COR-L47 (cell line): Measurements from ENCODE around the gene FGF14.

ENCODE experiments used
- DNase-seq: peaks from one replicate; lab custom pipeline; 2025; lab: John Stamatoyannopoulos, UW

The FGF14 gene

DNA sequence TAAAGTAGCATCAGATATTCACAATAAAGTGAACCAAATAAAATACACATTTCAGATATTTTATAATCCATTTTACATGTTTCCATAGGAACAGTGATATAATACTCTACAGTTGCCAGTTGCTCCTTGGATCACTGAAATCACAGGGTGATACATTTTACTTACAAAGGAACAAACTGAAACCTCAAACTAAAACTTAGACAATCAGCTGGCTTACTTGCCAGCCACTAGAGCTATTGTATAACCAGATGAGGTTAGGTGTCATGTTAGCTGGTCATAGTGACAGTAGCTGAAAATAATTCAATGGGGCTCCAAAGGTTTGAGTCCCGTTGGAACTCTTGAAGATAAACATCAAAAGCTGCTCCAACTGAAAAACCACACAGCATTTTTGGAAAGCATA is 674.7 kb downstream of the FGF14 start:
- no peak for DNase-seq

DNA sequence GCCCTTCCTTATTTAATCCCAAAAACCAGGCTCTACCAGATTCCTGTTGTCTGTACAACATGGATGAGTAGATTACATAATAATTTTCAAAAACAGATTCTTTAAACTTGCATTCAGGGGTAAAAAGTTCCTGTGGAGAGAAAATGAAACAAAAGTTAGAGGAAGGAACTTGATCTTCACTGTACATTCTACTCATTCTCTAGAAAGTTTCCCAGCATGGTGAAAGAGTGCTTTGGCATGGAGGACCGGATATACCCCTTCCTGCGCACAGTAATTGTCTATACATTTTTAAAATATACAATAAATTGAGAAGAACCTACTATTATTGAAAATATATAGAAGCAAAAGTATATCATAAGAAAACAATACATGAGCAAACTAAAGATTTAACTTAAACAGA is 675.2 kb downstream of the FGF14 start:
- DNase-seq, result no peak

DNA sequence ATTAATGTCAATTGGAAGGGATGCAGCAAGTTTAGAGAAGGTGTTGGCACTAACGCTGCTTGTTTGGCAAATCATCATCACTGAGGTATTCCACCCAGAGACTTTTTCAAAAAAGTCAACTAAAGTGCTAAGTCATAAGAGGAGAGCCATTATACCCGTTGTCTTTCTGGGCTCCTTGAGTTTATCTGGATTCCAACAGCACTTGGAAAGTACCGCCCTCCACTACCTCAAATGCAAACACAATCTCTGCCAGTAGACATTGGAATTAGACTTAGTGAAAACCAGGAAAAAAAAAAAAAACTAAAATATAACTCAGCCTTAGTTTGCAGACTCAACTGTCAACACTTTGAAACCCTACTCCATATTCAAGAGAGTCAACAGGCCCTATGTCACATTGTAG is 683.4 kb downstream of the FGF14 start:
- no peak for DNase-seq

DNA sequence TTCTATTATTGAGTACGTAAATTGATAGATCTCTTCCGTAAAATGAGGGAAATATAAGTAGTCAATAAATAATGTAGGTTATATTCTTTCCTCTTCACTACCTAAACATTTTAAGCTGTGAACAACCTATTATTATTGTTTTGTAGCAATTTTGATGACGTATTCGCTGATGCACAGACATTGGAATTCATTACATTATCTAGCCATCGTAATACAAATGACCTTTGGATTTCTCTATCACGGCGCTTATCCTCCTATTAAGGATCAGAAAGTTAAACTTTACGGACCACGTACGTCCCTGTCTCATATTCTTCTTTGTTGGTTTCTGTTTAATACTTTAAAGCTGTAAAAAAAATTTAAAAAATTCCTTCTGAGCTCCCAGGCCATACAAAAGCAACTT is 684.5 kb downstream of the FGF14 start:
- no peak for DNase-seq

DNA sequence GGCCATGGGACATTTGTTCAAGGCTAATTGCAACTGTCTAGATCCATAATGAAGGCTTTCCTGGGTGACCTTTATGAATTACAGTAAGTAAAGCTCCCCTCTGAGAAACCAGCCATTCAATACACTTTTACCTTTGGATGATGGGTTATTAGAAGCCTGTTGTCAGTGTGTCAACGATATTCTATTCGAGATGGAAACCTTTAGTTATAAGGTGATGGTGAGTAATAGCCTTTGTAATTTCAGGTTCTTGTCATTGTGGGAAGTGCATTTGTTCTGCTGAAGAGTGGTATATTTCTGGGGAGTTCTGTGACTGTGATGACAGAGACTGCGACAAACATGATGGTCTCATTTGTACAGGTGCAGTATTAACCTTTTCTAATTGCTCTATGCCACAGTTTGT is 687.7 kb downstream of the FGF14 start:
- DNase-seq, result no peak

DNA sequence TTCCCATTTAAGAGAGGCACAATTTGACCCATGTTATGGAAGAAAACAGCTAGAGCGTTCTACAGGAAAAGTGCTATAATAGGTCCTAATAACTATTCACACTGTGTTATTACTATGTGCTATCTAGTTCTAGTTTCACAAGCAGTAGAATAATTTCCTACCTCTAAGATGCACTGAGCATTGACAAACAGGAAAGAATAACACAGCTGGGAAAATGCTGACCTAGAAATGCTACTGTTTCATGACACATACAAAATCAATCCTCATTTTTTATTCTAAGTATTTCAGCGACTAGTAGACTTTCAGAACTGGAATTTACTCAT is 689.9 kb downstream of the FGF14 start:
- no peak for DNase-seq

DNA sequence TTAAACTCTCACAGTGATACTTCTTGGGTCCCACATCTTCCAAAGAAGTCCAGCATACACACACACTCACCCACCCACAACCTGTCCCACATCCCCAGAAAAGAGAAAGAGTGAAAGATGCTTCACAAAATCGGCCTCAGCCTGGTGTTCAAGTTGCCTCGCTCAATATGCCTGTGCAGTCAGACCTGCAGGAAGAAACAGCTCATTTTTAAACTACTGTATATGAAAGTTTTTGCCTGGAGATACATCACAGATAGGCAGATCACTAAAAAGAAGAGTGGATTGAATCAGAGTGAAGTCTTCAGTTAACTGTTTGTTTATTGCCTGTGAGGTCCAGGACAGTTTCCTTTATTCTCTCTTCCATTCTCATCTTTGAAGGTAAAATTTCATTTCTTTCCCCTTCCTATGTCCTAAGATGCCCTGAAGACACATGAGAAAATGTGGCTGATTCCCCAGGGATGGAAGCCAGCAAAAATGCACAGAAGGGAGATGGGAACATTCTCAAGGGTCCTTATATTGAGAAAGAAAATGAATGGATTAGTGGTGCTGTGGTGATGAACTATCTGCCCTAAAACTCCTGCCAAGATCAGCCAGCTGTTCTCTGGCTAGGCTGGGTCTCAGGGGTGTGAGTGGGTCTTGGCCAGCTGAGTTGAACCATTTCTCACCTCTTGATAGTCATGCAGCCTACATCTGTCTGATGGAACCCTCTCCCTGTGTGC is 690.4 kb downstream of the FGF14 start:
- no peak for DNase-seq

DNA sequence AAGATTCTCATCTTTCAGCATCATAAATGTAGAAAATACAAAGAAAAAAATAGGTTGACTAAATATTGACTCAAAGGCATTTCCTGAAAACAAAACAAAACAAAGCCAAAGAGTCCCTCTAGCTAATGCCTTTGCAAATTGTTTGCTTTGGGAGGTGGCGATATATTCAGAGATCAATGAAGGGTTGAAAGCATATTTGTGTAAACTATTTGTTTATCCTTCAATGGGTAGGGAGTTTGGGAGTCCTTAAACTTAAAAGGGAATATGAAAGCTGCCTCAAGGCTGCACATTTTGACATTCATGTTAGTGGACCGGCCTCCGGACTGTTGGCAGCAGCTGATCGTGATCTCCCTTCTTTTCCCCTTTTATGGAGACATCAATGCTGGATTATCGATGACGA is 691.9 kb downstream of the FGF14 start:
- DNase-seq, result no peak

DNA sequence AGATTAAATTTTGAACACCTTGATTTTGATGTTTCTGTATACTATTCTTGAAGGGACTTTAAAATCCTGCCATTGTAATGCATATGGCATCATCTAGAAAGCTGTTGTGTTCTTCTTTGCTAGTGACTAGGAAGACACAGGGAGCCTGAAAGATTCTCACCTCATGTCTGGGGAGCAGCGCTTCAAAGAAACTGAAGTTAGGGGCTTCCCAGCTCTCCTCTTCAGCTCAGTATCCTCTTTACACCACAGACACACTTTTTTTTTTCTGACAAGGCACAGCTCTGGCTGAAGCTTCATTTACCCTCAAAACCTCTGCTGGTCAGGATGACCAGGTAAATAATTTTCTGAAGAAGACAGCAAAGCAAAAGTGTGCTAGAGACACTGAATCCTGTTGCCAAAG is 693.7 kb downstream of the FGF14 start:
- DNase-seq, result no peak

DNA sequence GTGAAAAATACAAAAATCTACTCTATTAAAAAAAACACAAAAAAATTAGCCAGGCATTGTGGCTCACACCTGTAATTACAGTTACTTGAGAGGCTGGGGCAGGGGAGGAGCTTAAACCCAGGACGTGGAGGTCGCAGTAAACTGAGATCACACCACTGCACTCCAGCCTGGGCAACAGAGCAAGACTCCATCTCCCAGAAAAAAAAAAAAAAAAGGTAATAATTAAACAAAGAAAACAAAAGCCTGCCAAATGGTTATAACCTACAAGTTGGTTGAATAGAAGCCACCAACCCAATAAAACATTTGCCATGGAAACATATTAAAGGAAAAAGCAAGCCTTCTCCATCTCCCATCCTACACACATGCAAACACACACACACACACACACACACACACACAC is 694.2 kb downstream of the FGF14 start:
- DNase-seq, result no peak

DNA sequence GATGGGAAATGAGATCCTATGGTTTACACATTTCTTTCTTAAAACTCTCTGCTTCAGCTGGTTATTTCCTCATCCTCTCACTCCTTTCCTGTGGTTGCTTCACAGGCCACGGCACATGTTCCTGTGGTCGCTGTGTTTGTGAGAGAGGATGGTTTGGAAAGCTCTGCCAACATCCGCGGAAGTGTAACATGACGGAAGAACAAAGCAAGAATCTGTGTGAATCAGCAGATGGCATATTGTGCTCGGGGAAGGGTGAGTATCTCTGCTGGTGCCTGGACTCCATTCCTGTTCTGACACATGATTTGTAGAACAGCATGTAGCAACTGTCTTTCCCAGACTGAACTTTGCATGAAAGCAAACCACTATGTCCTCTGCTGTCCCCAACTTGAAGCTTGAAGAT is 695.2 kb downstream of the FGF14 start:
- DNase-seq, result no peak

DNA sequence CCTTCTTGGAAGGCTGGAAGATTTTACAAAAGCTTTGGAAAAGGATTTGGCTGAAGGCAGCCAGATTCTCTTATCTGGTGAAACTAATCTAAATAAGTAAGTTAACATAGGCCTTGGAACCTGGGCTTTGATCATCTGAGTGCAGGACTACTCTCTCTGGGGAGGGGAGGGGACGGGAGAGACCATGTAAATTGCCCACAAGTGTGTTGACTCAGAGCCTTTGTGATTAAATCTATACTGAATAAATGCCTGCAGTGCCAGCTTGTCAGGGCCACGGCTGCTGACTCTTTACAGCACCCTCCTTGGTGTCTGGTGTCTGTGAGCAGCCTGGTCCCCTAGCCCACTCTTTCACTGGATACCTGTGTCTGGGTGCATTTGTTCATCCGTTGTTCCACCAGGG is 698.0 kb downstream of the FGF14 start:
- DNase-seq, result no peak

DNA sequence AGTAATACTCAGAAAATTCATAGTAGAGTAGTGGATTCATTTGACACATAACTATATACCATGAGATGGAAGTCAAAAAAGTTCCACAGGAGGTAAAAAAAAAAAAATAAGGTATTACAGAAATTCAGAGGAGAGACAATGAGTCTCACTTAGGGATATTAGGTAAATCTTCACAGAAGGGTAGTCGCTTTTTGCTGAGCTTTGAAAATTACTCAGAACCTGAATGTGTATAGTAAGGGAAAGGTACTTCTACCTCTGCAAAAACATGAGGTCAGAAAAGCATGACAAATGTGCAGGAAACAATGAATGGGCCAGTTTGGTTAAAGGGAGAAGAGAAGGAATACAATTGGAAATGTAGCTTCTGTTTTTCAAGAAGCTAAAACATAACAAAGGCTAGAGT is 698.8 kb downstream of the FGF14 start:
- DNase-seq, result no peak

DNA sequence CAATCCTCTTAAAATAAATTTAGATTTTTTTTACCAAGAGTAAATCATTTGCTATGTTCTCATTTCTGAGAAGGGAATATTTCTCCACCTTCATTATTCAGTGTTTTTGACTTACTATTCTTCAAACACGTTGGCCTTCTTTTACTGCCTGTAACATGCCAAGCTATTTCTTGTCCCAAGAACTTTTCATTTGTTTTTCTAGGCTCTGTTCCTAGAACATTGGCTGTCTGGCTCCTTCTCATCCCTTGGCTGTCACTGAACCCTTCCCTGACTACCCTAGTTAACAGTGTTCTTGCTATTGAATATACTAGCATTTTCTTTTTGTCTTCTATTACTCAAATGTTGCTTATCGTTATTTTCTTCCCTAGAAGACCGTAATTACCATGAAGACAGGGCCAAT is 701.2 kb downstream of the FGF14 start:
- DNase-seq, result no peak

DNA sequence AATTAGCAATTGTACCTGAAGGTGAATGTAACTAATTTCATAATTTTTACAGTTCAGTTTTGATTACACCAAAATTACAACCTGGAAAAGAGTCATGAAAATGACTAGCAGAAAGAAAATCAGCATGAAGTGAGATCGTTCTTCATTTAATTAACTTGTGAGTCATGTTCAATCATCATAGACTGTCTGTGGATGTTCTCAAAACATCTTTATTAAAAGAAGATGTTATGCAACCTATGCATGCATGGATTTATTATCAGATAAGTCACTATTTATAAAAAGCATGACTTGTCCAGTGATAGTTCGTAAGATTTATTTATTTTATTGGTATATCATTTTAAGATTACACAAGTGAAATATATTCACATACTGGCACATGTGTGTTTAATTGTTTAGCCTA is 703.4 kb downstream of the FGF14 start:
- no peak for DNase-seq

DNA sequence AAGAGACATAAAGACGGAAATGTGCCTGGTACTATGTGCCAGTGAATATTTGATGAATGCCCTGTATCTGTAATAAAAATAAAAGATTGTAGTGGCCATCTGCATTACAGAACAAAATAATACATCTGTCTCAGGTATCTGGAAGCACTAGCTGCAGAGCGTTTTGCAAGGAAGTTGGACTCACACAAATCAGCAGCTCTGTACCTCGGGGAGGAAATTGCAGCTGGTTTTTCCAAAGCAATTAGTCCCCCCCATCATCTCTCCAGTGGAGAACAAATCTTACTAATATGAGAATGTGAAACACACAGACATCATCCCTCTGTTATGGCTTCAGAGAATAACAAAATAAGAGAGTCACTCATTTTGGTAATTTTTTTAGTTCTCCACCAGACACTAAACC is 704.1 kb downstream of the FGF14 start:
- DNase-seq, result no peak

DNA sequence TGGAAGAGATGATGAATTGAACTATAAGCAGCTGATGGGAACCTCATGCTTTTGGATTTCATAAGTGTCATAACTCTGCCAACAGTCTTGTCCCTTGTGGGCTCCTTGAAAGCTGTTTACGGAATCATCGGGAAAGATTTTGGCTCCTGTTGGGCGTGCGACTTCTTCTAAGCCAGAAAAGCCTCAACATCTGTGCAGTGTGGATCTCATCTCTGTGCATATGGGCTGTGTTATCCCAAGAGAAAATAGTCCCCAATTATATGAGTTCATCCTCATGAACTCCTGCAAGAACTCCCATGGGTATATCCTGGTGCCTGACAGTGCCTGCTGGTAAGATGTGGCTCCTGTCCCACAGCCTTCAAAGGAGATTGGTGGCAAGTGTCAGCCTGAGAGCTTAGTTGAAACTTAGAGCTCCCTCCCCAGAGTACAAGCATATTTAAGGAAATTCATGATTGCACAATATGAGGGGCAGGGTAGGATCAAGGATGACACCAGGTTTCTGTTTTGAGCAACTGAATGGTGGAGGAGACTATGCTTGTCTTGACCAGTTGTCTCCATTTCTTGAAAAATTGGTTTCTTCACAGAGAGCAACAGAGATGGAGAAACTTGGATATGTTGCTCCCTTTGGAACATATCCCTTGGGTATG is 705.9 kb downstream of the FGF14 start:
- no peak for DNase-seq

DNA sequence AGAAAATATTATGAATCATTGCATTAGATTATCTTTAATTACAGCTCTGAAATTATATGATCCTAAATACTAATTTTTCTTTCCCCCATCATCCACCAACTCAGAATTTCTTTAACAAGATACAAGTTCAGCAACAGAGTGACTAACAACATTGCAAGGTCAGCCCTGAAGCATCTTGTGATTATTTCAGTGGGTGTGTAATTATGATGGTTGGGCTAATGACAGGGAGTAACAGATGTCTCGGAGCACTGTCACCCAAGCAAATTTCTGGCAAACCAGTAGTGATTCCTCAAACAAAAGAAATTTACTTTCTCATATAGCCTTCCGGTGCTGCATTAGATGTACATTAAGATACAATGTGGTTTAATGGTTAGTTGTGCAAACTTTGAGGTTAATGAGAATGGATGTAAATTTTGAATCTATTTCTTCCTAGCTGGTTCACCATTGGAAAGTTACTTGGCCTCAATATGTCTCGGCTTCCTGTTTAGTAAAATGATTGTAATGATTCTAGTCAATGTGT is 710.4 kb downstream of the FGF14 start:
- DNase-seq, result peak; percentile 68

DNA sequence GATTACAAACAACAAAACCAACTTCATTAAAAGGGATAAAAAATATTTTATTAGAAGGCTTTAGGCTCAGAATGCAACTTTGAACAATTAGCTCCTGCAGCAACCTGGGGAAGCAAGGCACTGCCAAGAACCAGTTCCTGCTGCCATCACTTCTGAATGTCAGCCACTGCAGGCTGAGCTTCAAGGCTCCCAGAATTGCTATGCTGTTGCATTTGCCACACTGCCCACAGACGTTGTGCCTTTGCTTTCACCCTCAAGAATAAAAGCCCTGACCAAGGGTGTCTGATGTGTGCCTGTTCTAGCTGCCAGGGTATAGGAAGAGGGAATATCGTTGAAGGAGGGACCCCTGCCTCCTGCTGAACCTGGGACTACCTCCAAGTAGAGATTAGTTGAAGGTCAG is 711.0 kb downstream of the FGF14 start:
- no peak for DNase-seq

DNA sequence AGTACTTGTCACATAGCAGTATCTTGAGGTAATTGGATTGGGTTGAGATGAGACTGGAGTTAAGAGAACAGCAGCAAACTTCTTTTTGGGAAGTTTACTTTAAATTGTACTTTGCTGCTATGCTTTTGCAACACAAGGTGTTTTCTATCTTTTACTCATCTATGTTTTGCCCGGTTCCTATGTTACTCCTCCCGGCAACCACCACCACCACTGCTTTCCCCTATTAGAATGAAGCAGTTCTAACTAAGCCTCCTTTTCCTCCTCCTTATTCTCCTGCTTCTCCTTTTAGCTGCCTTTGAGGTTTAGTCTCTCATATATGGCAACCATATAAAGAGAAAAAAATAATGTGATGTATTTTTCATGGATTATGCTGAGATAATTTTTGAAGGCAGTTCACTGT is 715.8 kb downstream of the FGF14 start:
- no peak for DNase-seq

DNA sequence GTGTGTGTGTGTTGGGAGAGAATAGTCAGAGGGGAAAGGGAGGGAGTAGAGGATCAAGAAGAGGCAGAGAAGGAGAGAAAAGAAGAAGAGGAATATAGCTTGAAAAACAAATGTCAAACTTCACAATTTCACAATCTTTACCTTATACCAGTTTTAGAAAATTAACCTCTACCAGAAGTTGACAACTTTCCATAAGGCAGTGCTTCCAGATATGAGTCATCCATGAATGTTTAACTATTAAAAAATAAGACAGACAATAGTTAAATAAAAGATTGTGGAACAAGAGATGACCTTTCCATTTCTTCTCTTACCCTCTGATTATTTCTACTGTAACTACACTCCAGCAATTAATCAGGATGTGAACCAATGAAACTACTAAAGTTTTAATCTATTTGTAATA is 720.0 kb downstream of the FGF14 start:
- no peak for DNase-seq

DNA sequence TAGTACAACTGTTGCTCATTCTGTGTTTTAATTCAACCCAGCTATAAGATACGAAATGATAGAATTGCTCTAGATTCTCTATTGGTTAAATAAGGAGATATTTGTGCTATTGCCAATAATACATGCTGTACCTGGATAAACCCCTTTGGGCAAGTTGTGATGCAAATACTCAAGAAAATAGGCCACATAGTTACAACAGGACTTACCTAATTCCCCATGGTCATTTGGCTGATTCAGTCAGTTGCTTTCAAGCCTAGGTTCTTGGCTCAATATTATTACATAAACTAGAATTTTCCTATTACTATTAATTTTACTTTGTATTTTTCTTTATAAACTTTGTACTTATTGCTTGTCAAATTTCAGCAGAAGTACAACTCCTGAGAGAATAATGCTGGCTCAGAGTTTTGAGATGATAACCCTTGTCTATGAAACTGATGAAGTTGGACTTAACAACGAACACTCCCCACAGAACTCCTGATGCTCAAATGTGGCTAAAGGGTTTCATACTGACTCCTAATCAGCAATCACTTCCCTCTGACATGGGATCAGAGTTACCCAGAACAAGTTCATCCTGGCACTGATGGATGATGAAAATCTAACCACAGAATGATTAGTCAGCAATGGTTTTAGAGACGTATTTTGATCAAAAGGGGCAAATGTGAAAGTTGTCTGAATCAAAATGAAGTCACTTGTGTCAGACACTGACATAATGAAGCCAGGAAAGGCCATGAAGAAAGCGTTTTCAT is 728.3 kb downstream of the FGF14 start:
- no peak for DNase-seq

DNA sequence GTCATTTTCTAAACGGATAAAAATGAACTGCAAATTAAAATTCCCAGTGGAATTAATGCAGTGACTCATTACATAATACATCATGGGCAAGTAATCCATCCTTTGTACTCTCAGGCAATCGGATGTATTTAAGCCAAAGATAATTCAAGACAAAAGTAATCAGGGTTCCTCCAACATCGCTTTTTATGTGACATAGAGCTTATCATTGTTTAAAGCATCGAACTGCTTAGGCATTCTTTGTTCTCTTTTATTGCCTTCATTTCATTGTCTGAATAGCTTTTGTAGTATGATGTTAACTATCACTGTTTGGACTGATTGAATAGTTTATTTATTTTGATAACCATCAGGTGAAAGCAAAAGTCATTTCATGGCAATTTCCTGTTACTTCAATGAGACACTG is 740.0 kb downstream of the FGF14 start:
- peak; percentile 70 for DNase-seq
